Brain microvascular endothelial cell (primary cell): ENCODE data around the gene AXIN2.

ENCODE experiments used
- DNase-seq: peaks from one replicate; pipeline ENCODE4 v3.0.0-alpha.2; 2020
- H3K27ac ChIP-seq: fragments of 250-450 bp; sonication (Bioruptor Pico); 2 replicates; pipeline ENCODE4 v1.5.1; 2020; ENCODE audit warnings: mild to moderate bottlenecking, moderate library complexity
- H3K27me3 ChIP-seq: fragments of 250-450 bp; sonication (Bioruptor Pico); replicated peaks from 2 replicates; pipeline ENCODE4 v1.5.1; 2020; ENCODE audit warnings: mild to moderate bottlenecking
- H3K36me3 ChIP-seq: fragments of 250-450 bp; sonication (Bioruptor Pico); replicated peaks from 2 replicates; pipeline ENCODE4 v1.5.1; 2020; ENCODE audit warnings: mild to moderate bottlenecking
- H3K4me3 ChIP-seq: 2 replicates; pipeline ENCODE4 v1.5.1; 2011; ENCODE audit warnings: low read depth, mild to moderate bottlenecking, control low read depth, low read length, moderate library complexity
- CTCF ChIP-seq: IDR thresholded peaks from 2 replicates; pipeline ENCODE4 v1.5.1; 2011; ENCODE audit warnings: low read depth, mild to moderate bottlenecking, moderate library complexity, low read length, control low read depth, inconsistent platforms; ENCODE audit errors: missing control alignments
- in situ Hi-C: cut with HindIII; loops from 2 replicates; pipeline ENCODE4 v1.10.0; 2017; ENCODE audit warnings: low sequenced_read_pairs, low pct_ligation_motif_present

Gene AXIN2

GRCh38 chr17:65503557-65503956 is 57.9 kb downstream of the AXIN2 start:
- TF ChIP-seq CTCF, result no peak
- H3K4me3 ChIP-seq, result no peak overlapping the region
- H3K27me3 ChIP-seq, result no peaks in the 10 kb centered on the region
- H3K27ac ChIP-seq, result no peak overlapping the region
- in situ Hi-C loops, result no loop called here
- no peak for DNase-seq
- no peaks in the 10 kb centered on the region for H3K36me3 ChIP-seq

GRCh38 chr17:65498816-65499215 is 62.6 kb downstream of the AXIN2 start:
- Histone ChIP-seq H3K4me3 (no peak overlapping the region), H3K27ac (no peak overlapping the region), H3K27me3 (no peaks in the 10 kb centered on the region), H3K36me3 (no peaks in the 10 kb centered on the region)
- DNase-seq, result no peak
- TF ChIP-seq CTCF, result no peak
- in situ Hi-C loops, result no loop called here

GRCh38 chr17:65496801-65497200 is 64.6 kb downstream of the AXIN2 start:
- Histone ChIP-seq H3K36me3 (no peaks in the 10 kb centered on the region), H3K4me3 (no peak overlapping the region), H3K27ac (no peak overlapping the region), H3K27me3 (no peaks in the 10 kb centered on the region)
- in situ Hi-C loops, result no loop called here
- no peak for TF ChIP-seq CTCF
- DNase-seq, result no peak

GRCh38 chr17:65495122-65496055 is 66.1 kb downstream of the AXIN2 start:
- Histone ChIP-seq H3K27me3 (no peaks in the 10 kb centered on the region), H3K27ac (no peak overlapping the region), H3K4me3 (no peak overlapping the region), H3K36me3 (no peaks in the 10 kb centered on the region)
- no peak for TF ChIP-seq CTCF
- DNase-seq, result no peak
- in situ Hi-C loops, result no loop called here

- no peak for DNase-seq
- in situ Hi-C loops, result no loop called here
- no peak for TF ChIP-seq CTCF
- Histone ChIP-seq H3K27me3 (no peaks in the 10 kb centered on the region), H3K27ac (no peak overlapping the region), H3K36me3 (no peaks in the 10 kb centered on the region), H3K4me3 (no peak overlapping the region)
Measured at GRCh38 chr17:65489413-65490155, 71.9 kb downstream of the AXIN2 start.
